Kidney epithelial cell (primary cell): ENCODE data around the gene GIT2. TPM values are rescaled to one million over a fixed set of nuclear protein-coding genes. Genes with fewer than 3 reads are reported as not detected.

Source experiments
- DNase-seq: peaks from one replicate; pipeline ENCODE4 v3.0.0-alpha.2; 2010; ENCODE audit warnings: low read depth
- H3K27me3 ChIP-seq: 2 replicates; pipeline ENCODE4 v1.6.0; 2011; ENCODE audit warnings: low read length; ENCODE audit not compliant: control insufficient read depth, insufficient read depth
- H3K36me3 ChIP-seq: 2 replicates; pipeline ENCODE4 v1.5.1; 2011; ENCODE audit warnings: low read length; ENCODE audit not compliant: control insufficient read depth, insufficient read depth
- H3K4me3 ChIP-seq: 2 replicates; pipeline ENCODE4 v1.5.1; 2011; ENCODE audit warnings: low read depth, mild to moderate bottlenecking, control low read depth, low read length
- total RNA-seq: library from RNA; depleted of rRNA; stranded (reverse); fragments of >200 nt; gene quantifications from 2 replicates; pipeline ENCODE4 v1.2.3, GENCODE V29; 2015
- TF ChIP-seq, protein P1 (sequence below): IDR thresholded peaks from 2 replicates; pipeline ENCODE4 v1.5.1; 2011; ENCODE audit warnings: mild to moderate bottlenecking, moderate library complexity, low read length, control low read depth, inconsistent platforms; ENCODE audit not compliant: insufficient read depth, poor library complexity, severe bottlenecking

The GIT2 gene
- total RNA-seq, 1 donor from 2014 or later: 20.3 TPM

- TF ChIP-seq, protein P1, sequence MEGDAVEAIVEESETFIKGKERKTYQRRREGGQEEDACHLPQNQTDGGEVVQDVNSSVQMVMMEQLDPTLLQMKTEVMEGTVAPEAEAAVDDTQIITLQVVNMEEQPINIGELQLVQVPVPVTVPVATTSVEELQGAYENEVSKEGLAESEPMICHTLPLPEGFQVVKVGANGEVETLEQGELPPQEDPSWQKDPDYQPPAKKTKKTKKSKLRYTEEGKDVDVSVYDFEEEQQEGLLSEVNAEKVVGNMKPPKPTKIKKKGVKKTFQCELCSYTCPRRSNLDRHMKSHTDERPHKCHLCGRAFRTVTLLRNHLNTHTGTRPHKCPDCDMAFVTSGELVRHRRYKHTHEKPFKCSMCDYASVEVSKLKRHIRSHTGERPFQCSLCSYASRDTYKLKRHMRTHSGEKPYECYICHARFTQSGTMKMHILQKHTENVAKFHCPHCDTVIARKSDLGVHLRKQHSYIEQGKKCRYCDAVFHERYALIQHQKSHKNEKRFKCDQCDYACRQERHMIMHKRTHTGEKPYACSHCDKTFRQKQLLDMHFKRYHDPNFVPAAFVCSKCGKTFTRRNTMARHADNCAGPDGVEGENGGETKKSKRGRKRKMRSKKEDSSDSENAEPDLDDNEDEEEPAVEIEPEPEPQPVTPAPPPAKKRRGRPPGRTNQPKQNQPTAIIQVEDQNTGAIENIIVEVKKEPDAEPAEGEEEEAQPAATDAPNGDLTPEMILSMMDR: no peak
- DNase-seq: no peak
- no peak overlapping the region for H3K4me3 ChIP-seq
- no peaks in the 10 kb centered on the region for H3K27me3 ChIP-seq
- H3K36me3 ChIP-seq: peaks cover 2% of the 10 kb centered on the region
These were observed 39.5 kb upstream of the GIT2 start for GRCh38 chr12:110035534-110036104.

DNA sequence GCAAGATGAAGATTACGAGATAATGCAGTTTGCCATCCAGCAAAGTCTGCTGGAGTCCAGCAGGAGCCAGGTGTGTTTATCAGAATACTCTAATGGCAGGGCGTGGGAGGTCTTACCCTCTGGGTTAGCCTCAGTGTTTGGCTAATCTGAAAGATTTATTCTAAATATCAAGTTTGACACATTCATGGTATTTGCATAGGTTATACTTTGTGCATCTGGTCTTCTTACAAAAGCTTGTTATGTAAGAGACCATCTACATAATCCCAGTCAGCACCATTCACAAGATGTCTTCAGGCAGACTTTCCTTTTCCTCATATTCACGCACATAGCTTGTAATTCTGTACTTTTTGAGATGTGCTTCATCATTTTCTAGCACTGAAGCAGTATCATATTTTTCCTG, 37.7 kb upstream of the GIT2 start:
- no peak for DNase-seq
- Histone ChIP-seq H3K4me3 (no peak overlapping the region), H3K36me3 (peaks cover 2% of the 10 kb centered on the region), H3K27me3 (no peaks in the 10 kb centered on the region)
- TF ChIP-seq, protein P1: no peak

GRCh38 chr12:110029290-110029815, 33.2 kb upstream of the GIT2 start:
- H3K36me3 ChIP-seq: no peaks in the 10 kb centered on the region
- TF ChIP-seq, protein P1: no peak
- H3K4me3 ChIP-seq: no peak overlapping the region
- DNase-seq: no peak
- H3K27me3 ChIP-seq: no peaks in the 10 kb centered on the region

GRCh38 chr12:110028323-110028722, 32.2 kb upstream of the GIT2 start:
- TF ChIP-seq, protein P1: no peak
- H3K4me3 ChIP-seq: no peak overlapping the region
- no peaks in the 10 kb centered on the region for H3K36me3 ChIP-seq
- no peak for DNase-seq
- H3K27me3 ChIP-seq: no peaks in the 10 kb centered on the region

DNA sequence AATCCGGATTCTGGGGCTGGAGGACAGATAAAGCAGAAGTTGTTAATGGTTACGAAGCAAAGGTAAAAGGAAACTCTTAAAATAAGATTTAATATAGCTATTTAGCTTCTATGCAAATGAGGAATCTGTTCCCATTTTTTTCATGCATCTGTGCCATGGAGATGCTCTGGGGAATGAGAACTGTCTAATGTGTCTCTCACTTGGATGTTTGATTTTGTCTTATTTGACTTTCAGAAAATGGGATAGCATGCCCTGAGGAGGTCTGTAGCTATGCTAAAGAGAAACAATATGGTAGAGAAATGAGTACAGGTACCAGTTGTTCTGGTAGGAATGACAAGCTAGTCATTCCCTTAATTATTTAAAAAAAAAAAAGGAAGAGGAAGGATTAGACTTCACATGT, 27.9 kb upstream of the GIT2 start:
- Histone ChIP-seq H3K27me3 (no peaks in the 10 kb centered on the region), H3K36me3 (no peaks in the 10 kb centered on the region), H3K4me3 (no peak overlapping the region)
- TF ChIP-seq, protein P1: no peak
- no peak for DNase-seq

- DNase-seq: no peak
- no peak overlapping the region for H3K4me3 ChIP-seq
- H3K36me3 ChIP-seq: no peaks in the 10 kb centered on the region
- TF ChIP-seq, protein P1: no peak
- no peaks in the 10 kb centered on the region for H3K27me3 ChIP-seq
These were observed 27.2 kb upstream of the GIT2 start for GRCh38 chr12:110023059-110023980.
